K562 (cell line): Measurements from ENCODE around the gene NRM. TPM values are rescaled to one million over a fixed set of nuclear protein-coding genes. Genes with fewer than 3 reads are reported as not detected.
A peak's percentile ranks its signal among the peaks of the same experiment; 100 is the strongest.

Experiments used
- AFF4 ChIP-seq: sonication (generic); formaldehyde crosslinking; IDR thresholded peaks from 2 replicates; pipeline ENCODE4 v1.8.0; 2023; ENCODE audit warnings: mild to moderate bottlenecking, missing genetic modification reagents
- BHLHE40 ChIP-seq: IDR thresholded peaks from 2 replicates; pipeline ENCODE4 v1.6.1; 2011; ENCODE audit warnings: low read length, improper control_type of control experiment
- ELF4 ChIP-seq: fragments of 450-650 bp; formaldehyde crosslinking; IDR thresholded peaks from 2 replicates; pipeline ENCODE4 v1.4.0; 2022; ENCODE audit warnings: missing genetic modification characterization
- GABPB2 ChIP-seq: fragments of 250-450 bp; sonication (Bioruptor Pico); conservative IDR thresholded peaks from 2 replicates; pipeline ENCODE4 v1.5.1; 2021; ENCODE audit warnings: mild to moderate bottlenecking
- GTF2A2 ChIP-seq: IDR thresholded peaks from 2 replicates; pipeline ENCODE4 v1.6.1; 2016; ENCODE audit warnings: mild to moderate bottlenecking, missing genetic modification characterization, missing compliant biosample characterization
- SAP30 ChIP-seq: fragments of 200-600 bp; sonication (generic); IDR thresholded peaks from 2 replicates; pipeline ENCODE4 v1.6.1; 2012; ENCODE audit warnings: borderline replicate concordance, low read depth, mild to moderate bottlenecking, moderate library complexity, low read length, control low read depth, inconsistent platforms; ENCODE audit not compliant: insufficient read depth, poor library complexity, severe bottlenecking
- SOX6 ChIP-seq: fragments of 450-650 bp; IDR thresholded peaks from 2 replicates; pipeline ENCODE4 v1.6.1; 2014; ENCODE audit warnings: mild to moderate bottlenecking
- polyA plus RNA-seq, 8 experiments: library from polyadenylated mRNA; depleted of rRNA in 4 of 8; stranded (reverse) in 5 of 8; unstranded in 3 of 8; fragments of >200 nt; fragmentation: Nextera tagmentation in 2 of 8; fragmentation: Illumina TruSeq in 1 of 8; extraction: Ambion mirVana in 2 of 8; extraction: Trizol in 1 of 8; gene quantifications; 2 replicates each; pipeline versions ENCODE4 v1.2.1 to v1.2.3, GENCODE V29; 2011 to 2014; ENCODE audit warnings: inconsistent platforms in 1 of 8, missing spikeins in 1 of 8
- total RNA-seq, 7 experiments: library from RNA; depleted of rRNA in 6 of 7; stranded (reverse); fragments of >200 nt in 6 of 7; fragmentation: Illumina TruSeq in 2 of 7; extraction: Trizol in 2 of 7; gene quantifications; 2 replicates each; pipeline versions ENCODE4 v1.2.1 to v1.2.3, GENCODE V29; 2011 to 2021; ENCODE audit warnings: low replicate concordance in 1 of 7
- TF ChIP-seq, protein P1 (sequence below): fragments of 450-650 bp; IDR thresholded peaks from 2 replicates; pipeline ENCODE4 v1.6.1; 2017; ENCODE audit warnings: antibody characterized with exemption, mild to moderate bottlenecking
- TF ChIP-seq, protein P2 (sequence below): fragments of 250-450 bp; sonication (Bioruptor Pico); IDR thresholded peaks from 2 replicates; pipeline ENCODE4 v1.8.0; 2022; ENCODE audit warnings: moderate library complexity, mild to moderate bottlenecking, inconsistent platforms
- TF ChIP-seq, protein P3 (sequence below): fragments of 450-650 bp; formaldehyde crosslinking; IDR thresholded peaks from 2 replicates; pipeline ENCODE4 v1.4.0; 2020; ENCODE audit warnings: mild to moderate bottlenecking, moderate library complexity
- TF ChIP-seq, protein P4 (sequence below), 2 experiments: fragments of 450-650 bp; conservative IDR thresholded peaks; 2 replicates each; pipeline ENCODE4 v1.6.1; 2017; ENCODE audit warnings: mild to moderate bottlenecking in 2 of 2, moderate library complexity in 2 of 2
- TF ChIP-seq, protein P5 (sequence below): fragments of 250-450 bp; sonication (Bioruptor Pico); IDR thresholded peaks from 2 replicates; pipeline ENCODE4 v1.4.0; 2020; ENCODE audit warnings: mild to moderate bottlenecking

The NRM gene
- total and polyA plus RNA-seq, 9 of the 15 experiments (the other 6 are each of a cell fraction or from before 2014, with no cell fraction given), result 9.7 to 58.2 (median 18.1) TPM

DNA sequence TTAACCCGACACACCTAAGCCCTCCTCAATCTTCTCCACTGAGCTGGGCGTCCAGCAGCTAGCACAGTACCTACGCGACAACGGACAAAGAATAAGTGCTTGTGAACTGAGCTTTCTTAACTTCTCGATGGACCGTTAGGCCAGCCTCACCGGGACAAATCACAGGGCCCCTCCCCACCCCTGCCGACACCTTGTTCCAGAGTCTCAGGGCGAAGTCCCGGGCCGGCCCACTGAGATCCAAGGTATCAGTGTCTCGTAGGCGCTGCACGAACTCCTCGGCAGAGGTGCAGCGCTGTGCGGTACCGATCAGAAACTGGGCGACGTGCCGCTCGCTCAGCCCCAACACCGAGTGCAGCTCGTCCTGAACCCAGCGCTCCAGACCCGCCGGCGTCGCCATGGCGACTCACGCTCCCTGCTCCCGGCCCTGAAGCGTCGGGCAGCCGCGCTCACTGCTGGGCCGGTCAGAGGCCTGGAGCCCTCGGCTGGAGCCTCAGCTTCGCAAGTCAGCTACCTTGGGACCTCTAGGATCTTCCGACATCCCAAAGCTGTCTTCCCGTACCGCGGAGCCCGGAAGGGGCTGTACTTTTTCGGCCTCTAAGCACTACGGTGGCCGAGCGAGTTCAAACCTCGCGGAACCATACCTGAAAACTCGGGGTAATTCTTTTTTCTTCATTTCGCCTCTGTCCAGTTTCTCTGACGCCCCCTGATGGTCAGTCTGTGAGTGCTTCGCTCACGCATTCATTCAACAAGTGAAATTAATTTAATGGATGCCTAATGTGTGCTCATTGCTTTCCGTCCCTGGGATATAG, 18.1 kb downstream of the NRM start, which contains the start of gene DHX16 (continued):
- TF ChIP-seq, protein P1, sequence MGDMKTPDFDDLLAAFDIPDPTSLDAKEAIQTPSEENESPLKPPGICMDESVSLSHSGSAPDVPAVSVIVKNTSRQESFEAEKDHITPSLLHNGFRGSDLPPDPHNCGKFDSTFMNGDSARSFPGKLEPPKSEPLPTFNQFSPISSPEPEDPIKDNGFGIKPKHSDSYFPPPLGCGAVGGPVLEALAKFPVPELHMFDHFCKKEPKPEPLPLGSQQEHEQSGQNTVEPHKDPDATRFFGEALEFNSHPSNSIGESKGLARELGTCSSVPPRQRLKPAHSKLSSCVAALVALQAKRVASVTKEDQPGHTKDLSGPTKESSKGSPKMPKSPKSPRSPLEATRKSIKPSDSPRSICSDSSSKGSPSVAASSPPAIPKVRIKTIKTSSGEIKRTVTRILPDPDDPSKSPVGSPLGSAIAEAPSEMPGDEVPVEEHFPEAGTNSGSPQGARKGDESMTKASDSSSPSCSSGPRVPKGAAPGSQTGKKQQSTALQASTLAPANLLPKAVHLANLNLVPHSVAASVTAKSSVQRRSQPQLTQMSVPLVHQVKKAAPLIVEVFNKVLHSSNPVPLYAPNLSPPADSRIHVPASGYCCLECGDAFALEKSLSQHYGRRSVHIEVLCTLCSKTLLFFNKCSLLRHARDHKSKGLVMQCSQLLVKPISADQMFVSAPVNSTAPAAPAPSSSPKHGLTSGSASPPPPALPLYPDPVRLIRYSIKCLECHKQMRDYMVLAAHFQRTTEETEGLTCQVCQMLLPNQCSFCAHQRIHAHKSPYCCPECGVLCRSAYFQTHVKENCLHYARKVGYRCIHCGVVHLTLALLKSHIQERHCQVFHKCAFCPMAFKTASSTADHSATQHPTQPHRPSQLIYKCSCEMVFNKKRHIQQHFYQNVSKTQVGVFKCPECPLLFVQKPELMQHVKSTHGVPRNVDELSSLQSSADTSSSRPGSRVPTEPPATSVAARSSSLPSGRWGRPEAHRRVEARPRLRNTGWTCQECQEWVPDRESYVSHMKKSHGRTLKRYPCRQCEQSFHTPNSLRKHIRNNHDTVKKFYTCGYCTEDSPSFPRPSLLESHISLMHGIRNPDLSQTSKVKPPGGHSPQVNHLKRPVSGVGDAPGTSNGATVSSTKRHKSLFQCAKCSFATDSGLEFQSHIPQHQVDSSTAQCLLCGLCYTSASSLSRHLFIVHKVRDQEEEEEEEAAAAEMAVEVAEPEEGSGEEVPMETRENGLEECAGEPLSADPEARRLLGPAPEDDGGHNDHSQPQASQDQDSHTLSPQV, result no peak
- TF ChIP-seq SAP30 (peak; percentile 87), GABPB2 (no peak), ELF4 (CRISPR knock-in tag) (peak; percentile 58; the same call in 1 of the 2 replicates), AFF4 (CRISPR knock-in tag) (peak; percentile 61; the same call in 1 of the 2 replicates), GTF2A2 (tag) (no peak), BHLHE40 (peak; percentile 14; the same call in 1 of the 2 replicates), SOX6 (peak; percentile 71)
- TF ChIP-seq, protein P2, sequence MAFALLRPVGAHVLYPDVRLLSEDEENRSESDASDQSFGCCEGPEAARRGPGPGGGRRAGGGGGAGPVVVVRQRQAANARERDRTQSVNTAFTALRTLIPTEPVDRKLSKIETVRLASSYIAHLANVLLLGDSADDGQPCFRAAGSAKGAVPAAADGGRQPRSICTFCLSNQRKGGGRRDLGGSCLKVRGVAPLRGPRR (CRISPR knock-in tag), result no peak
- TF ChIP-seq, protein P3, sequence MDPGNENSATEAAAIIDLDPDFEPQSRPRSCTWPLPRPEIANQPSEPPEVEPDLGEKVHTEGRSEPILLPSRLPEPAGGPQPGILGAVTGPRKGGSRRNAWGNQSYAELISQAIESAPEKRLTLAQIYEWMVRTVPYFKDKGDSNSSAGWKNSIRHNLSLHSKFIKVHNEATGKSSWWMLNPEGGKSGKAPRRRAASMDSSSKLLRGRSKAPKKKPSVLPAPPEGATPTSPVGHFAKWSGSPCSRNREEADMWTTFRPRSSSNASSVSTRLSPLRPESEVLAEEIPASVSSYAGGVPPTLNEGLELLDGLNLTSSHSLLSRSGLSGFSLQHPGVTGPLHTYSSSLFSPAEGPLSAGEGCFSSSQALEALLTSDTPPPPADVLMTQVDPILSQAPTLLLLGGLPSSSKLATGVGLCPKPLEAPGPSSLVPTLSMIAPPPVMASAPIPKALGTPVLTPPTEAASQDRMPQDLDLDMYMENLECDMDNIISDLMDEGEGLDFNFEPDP (CRISPR knock-in tag), result peak; percentile 78; the same call in 1 of the 2 replicates
- TF ChIP-seq, protein P4, sequence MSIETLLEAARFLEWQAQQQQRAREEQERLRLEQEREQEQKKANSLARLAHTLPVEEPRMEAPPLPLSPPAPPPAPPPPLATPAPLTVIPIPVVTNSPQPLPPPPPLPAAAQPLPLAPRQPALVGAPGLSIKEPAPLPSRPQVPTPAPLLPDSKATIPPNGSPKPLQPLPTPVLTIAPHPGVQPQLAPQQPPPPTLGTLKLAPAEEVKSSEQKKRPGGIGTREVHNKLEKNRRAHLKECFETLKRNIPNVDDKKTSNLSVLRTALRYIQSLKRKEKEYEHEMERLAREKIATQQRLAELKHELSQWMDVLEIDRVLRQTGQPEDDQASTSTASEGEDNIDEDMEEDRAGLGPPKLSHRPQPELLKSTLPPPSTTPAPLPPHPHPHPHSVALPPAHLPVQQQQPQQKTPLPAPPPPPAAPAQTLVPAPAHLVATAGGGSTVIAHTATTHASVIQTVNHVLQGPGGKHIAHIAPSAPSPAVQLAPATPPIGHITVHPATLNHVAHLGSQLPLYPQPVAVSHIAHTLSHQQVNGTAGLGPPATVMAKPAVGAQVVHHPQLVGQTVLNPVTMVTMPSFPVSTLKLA (conservative IDR thresholded peaks at IDR 0.05), result peak; percentile 59 to 88; a peak in 3 of 4 replicates
- TF ChIP-seq, protein P5, sequence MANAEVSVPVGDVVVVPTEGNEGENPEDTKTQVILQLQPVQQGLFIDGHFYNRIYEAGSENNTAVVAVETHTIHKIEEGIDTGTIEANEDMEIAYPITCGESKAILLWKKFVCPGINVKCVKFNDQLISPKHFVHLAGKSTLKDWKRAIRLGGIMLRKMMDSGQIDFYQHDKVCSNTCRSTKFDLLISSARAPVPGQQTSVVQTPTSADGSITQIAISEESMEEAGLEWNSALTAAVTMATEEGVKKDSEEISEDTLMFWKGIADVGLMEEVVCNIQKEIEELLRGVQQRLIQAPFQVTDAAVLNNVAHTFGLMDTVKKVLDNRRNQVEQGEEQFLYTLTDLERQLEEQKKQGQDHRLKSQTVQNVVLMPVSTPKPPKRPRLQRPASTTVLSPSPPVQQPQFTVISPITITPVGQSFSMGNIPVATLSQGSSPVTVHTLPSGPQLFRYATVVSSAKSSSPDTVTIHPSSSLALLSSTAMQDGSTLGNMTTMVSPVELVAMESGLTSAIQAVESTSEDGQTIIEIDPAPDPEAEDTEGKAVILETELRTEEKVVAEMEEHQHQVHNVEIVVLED (CRISPR knock-in tag), result 0 out of 2 replicates have a peak, but pooled peaks have one; percentile 20
